Peyer's patch (tissue), 4 donors: ENCODE measurements around the gene CELSR1. TPM values are rescaled to one million over a fixed set of nuclear protein-coding genes. Genes with fewer than 3 reads are reported as not detected.
"Not testable (repeated sequence)": the region's sequence is repeated elsewhere in the genome, so short reads cannot be mapped to it uniquely, and the experiment has no call there.

Source experiments
- DNase-seq, 3 donors: peaks; one replicate each; pipeline ENCODE4 v3.0.0-alpha.2; 2017 to 2019
- H3K27ac ChIP-seq, 4 donors: fragments of 200-600 bp; sonication (generic); one replicate each; pipeline ENCODE4 v1.5.1; 2016 to 2019
- H3K27me3 ChIP-seq, 2 donors: fragments of 200-600 bp; sonication (generic); one replicate each; pipeline ENCODE4 v1.5.1; 2019
- H3K36me3 ChIP-seq, 3 donors: fragments of 200-600 bp; sonication (generic); one replicate each; pipeline ENCODE4 v1.5.1; 2016 to 2019
- H3K4me1 ChIP-seq, 4 donors: fragments of 200-600 bp; sonication (generic); one replicate each; pipeline ENCODE4 v1.5.1; 2016 to 2019
- H3K4me3 ChIP-seq, 4 donors: fragments of 200-600 bp; sonication (generic); 1 replicate in 3 of 4; 2 replicates in 1 of 4; pipeline ENCODE4 v1.5.1; 2016 to 2019; ENCODE audit warnings: mild to moderate bottlenecking in 1 of 4
- H3K9me3 ChIP-seq, 4 donors: fragments of 200-600 bp; sonication (generic); one replicate each; pipeline ENCODE4 v1.5.1; 2016 to 2019; ENCODE audit warnings: mild to moderate bottlenecking in 1 of 4
- CTCF ChIP-seq, 6 experiments: fragments of 450-650 bp in 4 of 6; fragments of 200-600 bp in 2 of 6; sonication (generic) in 1 of 6; IDR thresholded peaks; one replicate each; pipeline ENCODE4 v1.5.1; 2017 to 2019; ENCODE audit warnings: antibody characterized with exemption in 6 of 6, mild to moderate bottlenecking in 3 of 6, moderate library complexity in 1 of 6
- POLR2A ChIP-seq, 2 donors: fragments of 450-650 bp; IDR thresholded peaks; one replicate each; pipeline ENCODE4 v1.5.1; 2017; ENCODE audit warnings: antibody characterized with exemption in 2 of 2, mild to moderate bottlenecking in 2 of 2, moderate library complexity in 2 of 2
- total RNA-seq, 4 donors: library from RNA; depleted of rRNA; stranded (reverse); fragments of >200 nt; gene quantifications; one replicate each; pipeline ENCODE4 v1.1.0, GENCODE V29; 2016

Gene CELSR1
- total RNA-seq, 4 donors from 2014 or later = 1.1 to 22.3 (median 1.5) TPM

- Histone ChIP-seq H3K27me3 (no peaks in the 10 kb centered on the region), H3K27ac (no peak overlapping the region), H3K4me1 (no peaks in the 10 kb centered on the region), H3K9me3 (no peaks in the 10 kb centered on the region), H3K4me3 (no peak overlapping the region), H3K36me3 (no peaks in the 10 kb centered on the region)
- TF ChIP-seq POLR2A (IDR thresholded peaks at IDR 0.05) (no peak), CTCF (IDR thresholded peaks at IDR 0.05) (no peak)
- no peak for DNase-seq
These were observed 19.4 kb downstream of the CELSR1 start for GRCh38 chr22:46518038-46518437.

DNA sequence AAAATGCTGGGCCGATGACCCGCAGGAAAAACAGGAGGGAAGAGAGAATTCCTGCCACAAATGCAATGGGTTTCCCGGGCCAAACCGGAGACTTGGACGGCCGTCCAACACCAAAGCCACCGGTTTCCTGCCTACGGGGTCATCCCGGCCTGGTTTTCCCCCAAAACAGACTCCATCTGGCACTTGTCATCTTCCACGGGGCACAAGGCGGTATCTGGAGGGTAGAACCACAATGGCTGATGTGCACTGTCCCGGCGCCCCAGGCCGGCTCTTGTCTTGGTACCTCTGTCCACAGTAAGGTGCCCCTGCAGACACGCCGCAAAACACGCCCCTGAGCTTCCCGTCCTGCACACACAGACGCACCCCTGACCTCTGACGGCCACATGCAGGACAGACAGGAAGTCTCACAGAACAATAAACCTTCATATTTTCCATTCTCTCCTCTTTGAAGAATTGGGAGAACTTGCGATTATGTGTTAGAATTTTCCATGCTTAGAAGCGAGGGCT lies 20.1 kb downstream of the CELSR1 start:
- TF ChIP-seq CTCF (IDR thresholded peaks at IDR 0.05) = no peak
- TF ChIP-seq POLR2A (IDR thresholded peaks at IDR 0.05) = no peak
- Histone ChIP-seq H3K36me3 (no peaks in the 10 kb centered on the region), H3K27me3 (no peaks in the 10 kb centered on the region), H3K27ac (no peak overlapping the region), H3K4me3 (no peak overlapping the region), H3K4me1 (no peaks in the 10 kb centered on the region), H3K9me3 (no peaks in the 10 kb centered on the region)
- peak in 1 of 3 donors; percentile 48 for DNase-seq

GRCh38 chr22:46516638-46517037 lies 20.8 kb downstream of the CELSR1 start:
- no peak overlapping the region for H3K4me3 ChIP-seq
- no peaks in the 10 kb centered on the region for H3K4me1 ChIP-seq
- no peaks in the 10 kb centered on the region for H3K27me3 ChIP-seq
- no peaks in the 10 kb centered on the region for H3K9me3 ChIP-seq
- DNase-seq = peak in 1 of 3 donors; percentile 45
- no peak overlapping the region for H3K27ac ChIP-seq
- no peaks in the 10 kb centered on the region for H3K36me3 ChIP-seq
- TF ChIP-seq POLR2A (IDR thresholded peaks at IDR 0.05) = no peak
- TF ChIP-seq CTCF (IDR thresholded peaks at IDR 0.05) = no peak

GRCh38 chr22:46516112-46516487 lies 21.3 kb downstream of the CELSR1 start:
- H3K4me1 ChIP-seq, H3K9me3 ChIP-seq, DNase-seq, H3K27ac ChIP-seq, H3K4me3 ChIP-seq, H3K27me3 ChIP-seq, H3K36me3 ChIP-seq: not testable (repeated sequence)

GRCh38 chr22:46515208-46516111 lies 22.0 kb downstream of the CELSR1 start:
- Histone ChIP-seq H3K27ac (no peak overlapping the region), H3K4me1 (no peaks in the 10 kb centered on the region), H3K4me3 (no peak overlapping the region), H3K9me3 (no peaks in the 10 kb centered on the region), H3K36me3 (no peaks in the 10 kb centered on the region), H3K27me3 (no peaks in the 10 kb centered on the region)
- TF ChIP-seq CTCF (IDR thresholded peaks at IDR 0.05) (no peak), POLR2A (IDR thresholded peaks at IDR 0.05) (no peak)
- DNase-seq = no peak

DNA sequence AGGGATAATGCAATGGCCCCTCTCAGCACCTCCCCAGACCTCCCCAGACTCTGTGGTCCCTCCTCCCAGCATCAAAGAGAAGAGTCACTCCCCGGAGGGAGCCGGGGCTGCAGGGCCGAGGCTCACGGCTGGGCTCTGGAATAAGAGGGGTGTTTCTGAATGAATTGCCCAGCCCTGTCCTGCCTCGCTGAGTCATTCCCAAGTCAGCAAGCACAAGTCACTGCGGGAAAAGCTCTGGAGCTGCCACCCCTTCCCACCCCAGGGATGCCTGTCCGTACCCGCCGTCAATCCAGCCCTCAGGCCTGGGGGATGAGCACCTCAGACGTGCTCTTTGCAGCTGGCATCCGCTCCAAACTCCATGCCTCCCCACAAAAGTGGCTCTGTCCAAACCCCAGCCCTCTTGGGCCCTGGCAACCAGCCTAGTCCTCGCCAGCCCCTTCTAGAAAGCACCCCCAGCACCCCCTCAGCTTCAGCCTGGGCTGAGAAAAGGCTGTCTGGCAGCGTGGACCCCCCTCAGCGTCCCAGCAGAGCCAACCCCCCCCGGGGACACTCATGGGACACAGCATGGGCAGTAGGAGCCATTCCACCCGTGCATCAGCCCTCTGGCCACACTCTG lies 22.7 kb downstream of the CELSR1 start:
- Histone ChIP-seq H3K4me1 (no peaks in the 10 kb centered on the region), H3K27me3 (no peaks in the 10 kb centered on the region), H3K36me3 (no peaks in the 10 kb centered on the region), H3K9me3 (no peaks in the 10 kb centered on the region), H3K4me3 (no peak overlapping the region), H3K27ac (no peak overlapping the region)
- TF ChIP-seq CTCF (IDR thresholded peaks at IDR 0.05) (no peak), POLR2A (IDR thresholded peaks at IDR 0.05) (no peak)
- no peak for DNase-seq
